NOMO-1 (cell line): ENCODE measurements around the gene TMEM266.

Experiments used
- DNase-seq, 2 experiments: peaks; one replicate each; lab custom pipeline; 2025; ENCODE audit not compliant: unreplicated experiment in 2 of 2; lab: John Stamatoyannopoulos, UW

Gene TMEM266

GRCh38 chr15:76123031-76123430 is 63.2 kb downstream of the TMEM266 start:
- no peak for DNase-seq

DNA sequence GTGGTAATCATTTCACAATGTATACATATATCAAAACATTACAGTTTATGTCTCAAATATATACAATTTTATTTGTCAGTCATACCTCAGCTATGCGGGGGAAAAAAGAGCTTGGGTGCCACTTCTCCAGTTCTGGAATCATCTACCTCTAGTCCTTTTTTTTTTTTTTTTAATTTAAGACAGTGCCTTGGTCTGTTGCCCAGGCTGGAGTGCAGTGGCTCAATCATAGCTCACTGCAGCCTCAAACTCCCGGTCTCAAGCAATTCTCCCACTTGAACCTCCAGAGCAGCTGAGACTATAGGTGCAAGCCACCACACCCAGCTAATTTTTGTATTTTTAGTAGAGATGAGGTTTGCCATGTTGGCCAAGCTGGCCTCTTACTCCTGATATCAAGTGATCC is 67.4 kb downstream of the TMEM266 start:
- no peak for DNase-seq

DNA sequence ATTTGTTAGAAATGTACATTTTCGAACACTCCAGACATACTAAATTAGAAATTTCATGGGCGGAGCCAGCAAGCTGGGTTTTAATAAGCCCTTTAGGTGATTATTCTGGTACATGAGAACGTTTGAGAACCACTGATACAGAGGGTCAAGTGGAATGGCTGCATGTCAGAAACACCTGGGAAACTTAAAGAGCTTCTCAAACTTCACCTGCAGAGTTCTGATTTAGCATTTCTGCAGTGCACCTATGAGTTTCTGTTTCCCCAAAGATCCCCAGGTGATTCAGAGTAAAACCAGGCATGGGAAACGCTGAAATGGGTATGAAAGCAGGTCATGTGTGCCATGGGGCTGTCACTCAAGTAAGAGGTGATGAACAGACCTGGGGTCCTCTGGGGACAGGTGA is 68.1 kb downstream of the TMEM266 start:
- no peak for DNase-seq

DNA sequence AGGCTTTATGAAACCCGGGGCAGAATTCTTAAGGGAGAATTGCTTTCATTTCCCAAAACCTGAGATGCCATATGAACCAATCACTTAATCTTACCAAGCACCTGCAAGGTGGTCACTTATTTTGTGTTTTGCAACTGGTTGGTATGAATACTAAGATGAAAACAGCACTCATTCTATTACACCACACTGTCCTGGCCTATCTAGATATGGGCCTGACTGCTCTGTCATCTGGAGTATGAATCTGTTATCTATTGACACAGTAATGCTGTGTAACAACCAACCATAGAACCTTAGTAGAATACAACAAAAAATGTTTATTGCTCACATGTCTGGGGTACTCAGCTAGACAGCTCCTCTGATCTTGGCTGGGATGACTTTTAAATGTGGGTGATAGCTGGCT is 74.8 kb downstream of the TMEM266 start:
- no peak for DNase-seq

GRCh38 chr15:76135516-76135915 is 75.7 kb downstream of the TMEM266 start:
- no peak for DNase-seq

GRCh38 chr15:76138436-76138835 is 78.7 kb downstream of the TMEM266 start:
- no peak for DNase-seq

- DNase-seq = peak; percentile 43 to 60
Measured at GRCh38 chr15:76139368-76140073, 79.7 kb downstream of the TMEM266 start.

DNA sequence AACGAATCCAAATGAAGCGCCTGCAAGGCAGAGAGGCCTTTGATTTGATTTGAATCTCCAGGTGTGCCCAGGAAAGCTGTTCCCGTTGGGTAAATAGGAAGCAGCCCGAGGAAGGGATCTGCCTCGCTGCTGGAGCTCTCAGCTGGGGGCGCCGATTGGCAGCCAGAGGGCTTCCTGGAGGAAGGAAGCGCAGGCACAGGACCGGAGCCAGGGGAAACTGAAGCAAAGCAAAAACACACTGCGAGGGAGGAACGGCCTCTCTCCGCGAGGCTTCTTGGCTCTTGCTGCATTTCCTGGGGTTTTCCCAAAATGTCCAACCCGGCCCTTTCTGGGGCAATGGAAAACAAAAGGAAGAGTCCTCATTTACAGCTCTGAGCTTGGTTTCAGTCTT is 80.3 kb downstream of the TMEM266 start:
- no peak for DNase-seq

GRCh38 chr15:76146812-76147211 is 87.0 kb downstream of the TMEM266 start:
- DNase-seq = no peak

DNA sequence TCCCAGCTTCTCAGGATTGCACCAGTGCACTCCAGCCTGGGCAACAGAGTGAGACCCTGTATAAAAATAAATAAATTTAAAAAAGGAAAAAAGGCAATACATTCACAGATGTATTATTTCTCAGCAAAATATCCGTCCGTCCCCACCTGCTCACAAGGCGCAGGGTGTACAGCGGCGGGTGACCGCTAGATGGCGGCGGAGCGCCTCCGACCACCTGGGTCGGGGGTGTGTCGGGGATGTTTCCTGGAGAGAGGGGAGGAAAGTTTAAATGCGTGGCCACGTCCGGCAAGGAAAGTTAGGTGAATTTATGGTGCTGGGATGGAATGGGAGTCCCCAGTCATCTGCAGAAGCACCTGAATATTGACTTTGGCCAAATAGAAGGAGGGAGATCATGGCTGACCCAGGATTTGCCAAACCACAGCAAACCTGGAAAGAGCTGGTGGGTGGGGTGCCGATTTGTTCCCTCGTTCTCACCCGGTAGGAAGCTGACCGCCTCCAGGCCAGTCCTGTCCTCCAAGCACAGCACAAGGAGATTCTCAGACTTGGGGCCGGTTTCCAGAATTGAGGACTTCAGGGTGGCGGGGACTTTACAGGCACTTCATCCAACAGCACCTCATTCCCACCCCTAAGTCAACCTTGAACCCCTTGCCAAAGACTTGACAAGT is 88.3 kb downstream of the TMEM266 start:
- DNase-seq = peak; percentile 18 to 35

GRCh38 chr15:76149291-76149915 is 89.6 kb downstream of the TMEM266 start:
- DNase-seq = no peak

GRCh38 chr15:76150513-76150912 is 90.7 kb downstream of the TMEM266 start:
- peak; percentile 65 to 89 for DNase-seq

GRCh38 chr15:76150971-76151598 is 91.3 kb downstream of the TMEM266 start:
- DNase-seq = peak; percentile 60 to 67

DNA sequence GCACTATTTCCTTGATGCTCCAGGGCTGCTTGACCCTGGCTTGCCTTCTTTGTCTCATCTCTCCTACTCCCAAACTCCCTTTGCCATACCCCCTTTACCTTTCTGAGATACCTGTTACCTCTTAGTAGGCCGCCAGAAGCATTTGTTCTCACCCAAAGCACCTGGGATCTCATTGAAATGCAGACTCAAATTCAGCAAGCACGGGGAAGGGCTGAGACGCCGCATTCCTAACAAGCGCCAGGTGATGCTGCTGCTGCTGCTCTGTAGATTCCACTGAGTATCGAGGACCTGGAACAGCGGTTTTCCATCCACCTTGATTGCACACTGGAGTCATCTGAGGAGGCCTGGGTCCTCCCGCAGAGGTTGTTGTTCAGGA is 91.8 kb downstream of the TMEM266 start:
- no peak for DNase-seq

- DNase-seq = no peak
Measured at GRCh38 chr15:76152197-76152596, 92.4 kb downstream of the TMEM266 start.

DNA sequence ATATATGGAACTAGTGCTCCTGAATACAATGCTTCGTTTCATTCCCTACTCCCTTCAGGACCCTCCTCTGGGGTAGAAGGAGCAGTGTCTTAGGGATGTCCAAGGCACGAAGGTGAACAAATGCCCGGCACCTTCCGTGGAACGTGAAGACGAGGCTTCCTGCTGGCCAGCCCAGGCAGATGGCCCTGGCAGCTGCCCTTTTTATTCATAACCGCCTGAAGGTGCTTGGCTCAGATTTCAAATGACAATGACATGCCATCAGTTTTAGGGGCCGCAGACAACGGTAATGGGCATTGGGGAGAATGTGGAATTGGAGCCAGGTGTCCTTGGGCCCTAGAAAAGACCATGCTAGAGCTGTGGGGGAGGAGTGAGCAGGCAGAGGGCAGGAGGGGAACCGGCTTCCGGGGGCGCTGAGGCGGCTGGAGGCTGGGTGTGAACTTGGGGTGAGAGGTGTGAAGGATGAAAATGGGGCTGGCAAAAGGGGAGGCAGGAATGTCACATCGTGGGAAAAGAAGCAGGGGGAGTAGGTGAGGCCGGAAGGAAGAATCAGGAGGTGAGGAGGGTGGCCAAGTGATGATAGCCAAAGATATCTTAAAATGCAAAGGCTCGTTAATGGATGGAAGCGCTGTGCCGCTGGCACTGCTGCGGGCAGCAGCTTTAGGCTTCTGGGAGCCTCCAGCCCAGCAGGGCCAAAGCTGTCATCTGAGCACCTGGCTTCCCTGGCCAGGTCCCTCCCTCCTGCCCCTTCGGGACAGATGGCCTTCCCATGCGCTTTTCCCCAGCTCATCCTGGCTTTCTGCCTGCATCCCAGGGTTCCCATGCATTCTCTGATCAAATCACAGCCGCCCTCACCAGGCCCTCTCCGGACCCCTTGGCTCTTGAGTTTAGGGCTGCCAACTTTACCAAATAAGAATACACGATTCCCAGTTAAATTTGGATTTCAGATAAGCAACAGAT is 93.7 kb downstream of the TMEM266 start:
- DNase-seq = no peak

- no peak for DNase-seq
Measured at GRCh38 chr15:76155731-76156130, 95.9 kb downstream of the TMEM266 start.

GRCh38 chr15:76158226-76158625 is 98.4 kb downstream of the TMEM266 start:
- no peak for DNase-seq

- DNase-seq = no peak
Measured at GRCh38 chr15:76158815-76159214, 99.0 kb downstream of the TMEM266 start.

GRCh38 chr15:76159282-76159681 is 99.5 kb downstream of the TMEM266 start:
- no peak for DNase-seq
